Sigmoid colon (tissue), 7 donors: ENCODE results near the gene SERPINA9. TPM values are rescaled to one million over a fixed set of nuclear protein-coding genes. Genes with fewer than 3 reads are reported as not detected.
A peak's percentile ranks its signal among the peaks of the same experiment; 100 is the strongest.

Experiments
- DNase-seq: peaks from one replicate; pipeline ENCODE4 v3.0.0-alpha.2; 2019
- H3K27ac ChIP-seq, 4 donors: fragments of 200-600 bp; sonication (generic); one replicate each; pipeline ENCODE4 v1.5.1; 2016 to 2019; ENCODE audit warnings: mild to moderate bottlenecking in 1 of 4
- H3K27me3 ChIP-seq, 3 donors: fragments of 200-600 bp; sonication (generic); one replicate each; pipeline ENCODE4 v1.5.1; 2019; ENCODE audit warnings: mild to moderate bottlenecking in 1 of 3
- H3K36me3 ChIP-seq, 4 donors: fragments of 200-600 bp; sonication (generic); one replicate each; pipeline ENCODE4 v1.5.1; 2016 to 2019
- H3K4me1 ChIP-seq, 4 donors: fragments of 200-600 bp; sonication (generic); one replicate each; pipeline ENCODE4 v1.5.1; 2017 to 2019
- H3K4me3 ChIP-seq, 4 donors: fragments of 200-600 bp; sonication (generic); one replicate each; pipeline ENCODE4 v1.5.1; 2017 to 2019; ENCODE audit warnings: mild to moderate bottlenecking in 2 of 4, moderate library complexity in 1 of 4
- H3K9me3 ChIP-seq, 4 donors: fragments of 200-600 bp in 3 of 4; sonication (generic) in 3 of 4; one replicate each; pipeline versions ENCODE4 v1.5.1 to v1.6.1; 2013 to 2019
- EP300 ChIP-seq, 4 donors: sonication (generic); formaldehyde crosslinking; IDR thresholded peaks; one replicate each; pipeline ENCODE4 v1.6.1; 2017; ENCODE audit warnings: antibody characterized with exemption in 4 of 4
- POLR2A ChIP-seq, 2 donors: fragments of 450-650 bp; IDR thresholded peaks; one replicate each; pipeline ENCODE4 v1.6.1; 2016; ENCODE audit warnings: antibody characterized with exemption in 2 of 2, mild to moderate bottlenecking in 2 of 2, moderate library complexity in 2 of 2
- POLR2AphosphoS5 ChIP-seq, 4 donors: sonication (generic); formaldehyde crosslinking; IDR thresholded peaks; one replicate each; pipeline ENCODE4 v1.6.1; 2017; ENCODE audit warnings: antibody characterized with exemption in 4 of 4
- WGBS, 2 donors: extraction: QIAGEN DNeasy Blood & Tissue Kit; methylation state at CpG; one replicate each; pipeline ENCODE4 v1.1.7; 2013; 5-methylcytosine and 5-hydroxymethylcytosine counted together
- intact Hi-C: fragments of 100-400 bp; cut with DNase I; formaldehyde crosslinking; loops from one replicate; pipeline ENCODE4 v1.15.1; 2023
- polyA plus RNA-seq, 3 donors: library from polyadenylated mRNA; stranded (reverse); fragments of 200-250 nt; gene quantifications; one replicate each; pipeline ENCODE4 v1.2.3, GENCODE V29; 2013
- total RNA-seq, 4 donors: library from RNA; depleted of rRNA; stranded (reverse); fragments of >200 nt; gene quantifications; one replicate each; pipeline ENCODE4 v1.1.0, GENCODE V29; 2016
- TF ChIP-seq, protein P1 (sequence below), 4 experiments: fragments of 450-650 bp in 3 of 4; fragments of 200-600 bp in 1 of 4; IDR thresholded peaks; one replicate each; pipeline ENCODE4 v1.5.1; 2016 to 2019; ENCODE audit warnings: antibody characterized with exemption in 4 of 4, mild to moderate bottlenecking in 3 of 4, moderate library complexity in 2 of 4
- donor health status: healthy with polysubstance abuse.
- donor health status: Bipolar disorder and iron deficiency.
- donor health status: healthy.

The SERPINA9 gene
- total and polyA plus RNA-seq, 7 donors = 0.80 TPM; not detected in 6

DNA sequence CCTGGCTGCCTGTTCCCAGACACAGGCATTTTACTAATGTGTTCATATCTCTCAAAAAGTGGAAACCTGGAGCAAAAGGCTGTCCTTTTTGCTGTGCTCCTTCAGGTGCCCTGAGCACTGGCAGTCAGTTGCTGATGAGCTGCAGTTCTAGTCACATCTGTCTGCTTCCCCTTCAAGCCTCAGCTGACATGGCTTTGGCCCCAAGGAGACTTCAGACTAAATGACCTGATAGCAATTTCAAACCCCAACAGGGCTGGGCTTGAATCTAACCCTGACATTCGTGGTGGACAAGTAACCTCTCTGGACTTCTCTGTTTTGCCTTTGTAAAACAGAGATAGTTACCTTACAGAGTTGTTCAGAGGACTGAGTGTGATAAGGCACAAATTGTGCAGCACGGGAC, 5.7 kb downstream of the SERPINA9 start:
- WGBS, 2 donors = 38 to 75% methylated on average over 2 of the region's 2 CpGs
- H3K27ac ChIP-seq = no peak overlapping the region
- H3K4me3 ChIP-seq = no peak overlapping the region
- peak; percentile 9 for DNase-seq
- TF ChIP-seq, protein P1, sequence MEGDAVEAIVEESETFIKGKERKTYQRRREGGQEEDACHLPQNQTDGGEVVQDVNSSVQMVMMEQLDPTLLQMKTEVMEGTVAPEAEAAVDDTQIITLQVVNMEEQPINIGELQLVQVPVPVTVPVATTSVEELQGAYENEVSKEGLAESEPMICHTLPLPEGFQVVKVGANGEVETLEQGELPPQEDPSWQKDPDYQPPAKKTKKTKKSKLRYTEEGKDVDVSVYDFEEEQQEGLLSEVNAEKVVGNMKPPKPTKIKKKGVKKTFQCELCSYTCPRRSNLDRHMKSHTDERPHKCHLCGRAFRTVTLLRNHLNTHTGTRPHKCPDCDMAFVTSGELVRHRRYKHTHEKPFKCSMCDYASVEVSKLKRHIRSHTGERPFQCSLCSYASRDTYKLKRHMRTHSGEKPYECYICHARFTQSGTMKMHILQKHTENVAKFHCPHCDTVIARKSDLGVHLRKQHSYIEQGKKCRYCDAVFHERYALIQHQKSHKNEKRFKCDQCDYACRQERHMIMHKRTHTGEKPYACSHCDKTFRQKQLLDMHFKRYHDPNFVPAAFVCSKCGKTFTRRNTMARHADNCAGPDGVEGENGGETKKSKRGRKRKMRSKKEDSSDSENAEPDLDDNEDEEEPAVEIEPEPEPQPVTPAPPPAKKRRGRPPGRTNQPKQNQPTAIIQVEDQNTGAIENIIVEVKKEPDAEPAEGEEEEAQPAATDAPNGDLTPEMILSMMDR (IDR thresholded peaks at IDR 0.05) = no peak
- no peak for TF ChIP-seq POLR2AphosphoS5 (IDR thresholded peaks at IDR 0.05)
- TF ChIP-seq EP300 (IDR thresholded peaks at IDR 0.05) = no peak
- no peak for TF ChIP-seq POLR2A (IDR thresholded peaks at IDR 0.05)
- H3K4me1 ChIP-seq = no peaks in the 10 kb centered on the region
- no peaks in the 10 kb centered on the region for H3K9me3 ChIP-seq
- intact Hi-C loops = no loop called here
- no peaks in the 10 kb centered on the region for H3K36me3 ChIP-seq
- no peaks in the 10 kb centered on the region for H3K27me3 ChIP-seq

DNA sequence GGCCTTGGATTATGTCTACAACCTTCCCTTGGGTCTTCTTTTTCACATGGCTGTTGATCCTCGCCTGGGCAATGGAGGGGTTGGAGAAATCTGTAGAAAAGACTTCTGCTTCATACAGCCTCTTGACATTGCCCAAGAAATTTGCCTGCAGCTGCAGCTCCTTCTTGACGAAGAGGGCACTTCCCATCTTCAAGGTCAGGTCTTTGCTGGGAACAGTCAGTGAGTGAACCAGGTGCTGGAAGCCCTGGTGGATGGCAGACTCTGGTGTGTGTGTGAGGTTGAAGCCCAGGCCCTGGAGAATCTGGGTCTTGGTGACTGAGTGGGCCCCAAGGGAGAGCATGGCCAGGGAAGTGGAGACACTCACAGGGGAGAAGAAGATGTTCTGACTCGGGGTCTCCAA, 6.7 kb downstream of the SERPINA9 start:
- intact Hi-C loops = no loop called here
- WGBS, 2 donors = 73 to 85% methylated on average over 3 of the region's 3 CpGs
- TF ChIP-seq POLR2A (IDR thresholded peaks at IDR 0.05) (no peak), EP300 (IDR thresholded peaks at IDR 0.05) (no peak), POLR2AphosphoS5 (IDR thresholded peaks at IDR 0.05) (no peak)
- TF ChIP-seq, protein P1 (IDR thresholded peaks at IDR 0.05) = no peak

DNA sequence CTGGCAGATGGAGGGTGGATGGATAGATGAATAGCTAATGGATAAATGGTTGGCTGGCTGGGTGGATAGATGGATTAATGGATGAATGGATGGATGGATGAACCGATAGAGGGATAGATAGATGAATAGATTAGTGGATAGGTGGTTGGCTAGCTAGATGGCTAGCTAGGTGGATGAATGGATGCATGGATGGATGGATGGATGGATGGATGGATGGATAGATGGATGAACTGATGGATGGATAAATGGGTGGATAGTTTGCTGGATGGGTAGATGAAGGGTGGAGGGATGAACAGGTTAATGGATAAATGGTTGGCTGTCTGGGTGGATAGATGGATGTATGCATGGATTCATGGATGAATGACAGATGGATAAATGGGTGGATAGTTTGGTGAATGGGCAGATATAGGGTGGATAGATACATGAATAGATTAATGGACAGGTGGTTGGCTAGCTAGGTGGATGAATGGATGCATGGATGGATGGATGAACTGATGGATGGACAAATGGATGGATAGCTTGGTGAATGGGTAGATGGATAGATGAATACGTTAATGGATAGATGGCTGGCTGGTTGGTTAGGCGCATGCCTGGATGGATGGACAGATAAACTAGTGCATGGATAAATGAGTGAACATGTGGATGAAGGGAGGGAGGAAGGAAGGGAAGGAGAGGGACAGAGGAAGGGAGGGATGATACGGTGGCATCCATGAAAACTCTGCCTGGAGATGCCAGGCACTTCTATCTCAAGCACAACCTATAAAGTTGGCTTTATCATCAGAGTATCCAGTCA, 8.1 kb downstream of the SERPINA9 start:
- DNase-seq = no peak
- H3K27ac ChIP-seq = no peak overlapping the region
- peaks cover 0 to 8% (median 0%) of the 10 kb centered on the region in 4 donors for H3K9me3 ChIP-seq
- no peaks in the 10 kb centered on the region for H3K4me1 ChIP-seq
- H3K36me3 ChIP-seq = no peaks in the 10 kb centered on the region
- no peak overlapping the region for H3K4me3 ChIP-seq
- intact Hi-C loops = no loop called here
- no peaks in the 10 kb centered on the region for H3K27me3 ChIP-seq
- 88 to 93% methylated on average over 4 of the region's 4 CpGs for WGBS, 2 donors
- no peak for TF ChIP-seq POLR2A (IDR thresholded peaks at IDR 0.05)
- TF ChIP-seq POLR2AphosphoS5 (IDR thresholded peaks at IDR 0.05) = no peak
- TF ChIP-seq EP300 (IDR thresholded peaks at IDR 0.05) = no peak
- TF ChIP-seq, protein P1 (IDR thresholded peaks at IDR 0.05) = no peak

More for the DNA sequence above, 6.7 kb downstream of the SERPINA9 start:
- H3K27ac ChIP-seq = no peak overlapping the region
- no peak overlapping the region for H3K4me3 ChIP-seq
- no peaks in the 10 kb centered on the region for H3K4me1 ChIP-seq
- DNase-seq = peak; percentile 9
- H3K36me3 ChIP-seq = no peaks in the 10 kb centered on the region
- no peaks in the 10 kb centered on the region for H3K27me3 ChIP-seq
- H3K9me3 ChIP-seq = peaks cover 0 to 4% (median 0%) of the 10 kb centered on the region in 4 donors

DNA sequence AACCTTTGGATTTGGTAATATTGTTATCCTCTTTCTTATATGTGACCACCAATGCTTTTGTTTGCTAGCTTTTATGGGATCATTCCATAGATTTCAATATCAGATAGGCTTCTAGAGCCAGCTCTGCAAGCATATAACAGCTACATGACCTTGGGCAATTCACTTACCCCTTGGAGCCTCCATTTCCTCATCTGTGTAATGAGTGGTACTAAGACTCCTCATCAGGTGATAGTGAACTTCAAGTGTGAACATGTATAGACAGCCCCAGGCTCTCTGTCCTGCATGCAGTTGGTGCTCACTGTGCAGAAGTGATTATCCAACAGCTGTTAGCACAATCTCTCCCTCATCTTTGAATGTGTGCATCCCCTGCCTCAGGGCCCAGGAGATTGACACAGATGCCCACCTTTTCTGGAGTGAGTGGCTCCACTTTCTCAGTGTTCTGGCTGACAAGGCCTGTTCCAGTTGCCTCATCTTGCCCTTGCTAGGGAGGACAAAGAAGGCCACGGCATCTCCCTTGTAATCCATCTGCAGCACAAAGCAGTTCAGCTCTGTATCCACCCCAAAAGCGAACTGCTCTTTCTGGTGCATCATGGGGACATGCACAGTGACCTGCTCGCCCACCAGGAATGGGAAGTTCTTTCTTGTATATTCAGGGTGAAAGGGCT, 9.2 kb downstream of the SERPINA9 start:
- Histone ChIP-seq H3K36me3 (no peaks in the 10 kb centered on the region), H3K4me3 (no peak overlapping the region), H3K27me3 (no peaks in the 10 kb centered on the region), H3K9me3 (peaks cover 0 to 8% (median 0%) of the 10 kb centered on the region in 4 donors), H3K4me1 (no peaks in the 10 kb centered on the region), H3K27ac (no peak overlapping the region)
- 63 to 79% methylated on average over 3 of the region's 3 CpGs for WGBS, 2 donors
- TF ChIP-seq EP300 (IDR thresholded peaks at IDR 0.05) = no peak
- no peak for TF ChIP-seq POLR2A (IDR thresholded peaks at IDR 0.05)
- TF ChIP-seq, protein P1 (IDR thresholded peaks at IDR 0.05) = no peak
- no peak for TF ChIP-seq POLR2AphosphoS5 (IDR thresholded peaks at IDR 0.05)
- DNase-seq = no peak
- intact Hi-C loops = no loop called here
